Lung microvascular endothelial cell (primary cell): ENCODE data around the gene ULK4. TPM values are rescaled to one million over a fixed set of nuclear protein-coding genes. Genes with fewer than 3 reads are reported as not detected.
A peak's percentile ranks its signal among the peaks of the same experiment; 100 is the strongest.
"Not testable (repeated sequence)": the region's sequence is repeated elsewhere in the genome, so short reads cannot be mapped to it uniquely, and the experiment has no call there.

Experiments
- DNase-seq, 2 donors: peaks; one replicate each; pipeline versions ENCODE4 v3.0.0 to v3.0.0-alpha.2; 2010; ENCODE audit warnings: low read depth in 2 of 2
- total RNA-seq: library from RNA; depleted of rRNA; stranded (reverse); fragments of >200 nt; gene quantifications from 2 replicates; pipeline ENCODE4 v1.2.1, GENCODE V29; 2014

Gene ULK4
- total RNA-seq, 1 donor from 2014 or later: 6.3 TPM

- DNase-seq: no peak
Observed at GRCh38 chr3:41320953-41321641, 640.8 kb downstream of the ULK4 start.

GRCh38 chr3:41318520-41318919 lies 643.4 kb downstream of the ULK4 start:
- DNase-seq: peak in 1 of 2 donors; percentile 9

- DNase-seq: peak in 1 of 2 donors; percentile 29
Observed at GRCh38 chr3:41317718-41318117, 644.2 kb downstream of the ULK4 start.

GRCh38 chr3:41317298-41317697 lies 644.6 kb downstream of the ULK4 start:
- no peak for DNase-seq

GRCh38 chr3:41315126-41315525 lies 646.8 kb downstream of the ULK4 start:
- DNase-seq: no peak

GRCh38 chr3:41308119-41308518 lies 653.8 kb downstream of the ULK4 start:
- no peak for DNase-seq

- DNase-seq: no peak
Observed at GRCh38 chr3:41307065-41307464, 654.8 kb downstream of the ULK4 start.

GRCh38 chr3:41304593-41304992 lies 657.3 kb downstream of the ULK4 start:
- DNase-seq: peak; percentile 64 to 74

- DNase-seq: no peak
Observed at GRCh38 chr3:41302295-41302694, 659.6 kb downstream of the ULK4 start.

- no peak for DNase-seq
Observed at GRCh38 chr3:41301548-41301947, 660.4 kb downstream of the ULK4 start.

GRCh38 chr3:41299036-41299435 lies 662.9 kb downstream of the ULK4 start:
- no peak for DNase-seq

- DNase-seq: no peak
Observed at GRCh38 chr3:41297750-41298149, 664.2 kb downstream of the ULK4 start.

- no peak for DNase-seq
Observed at GRCh38 chr3:41296556-41296955, 665.3 kb downstream of the ULK4 start.

- DNase-seq: no peak
Observed at GRCh38 chr3:41295740-41296139, 666.2 kb downstream of the ULK4 start.

GRCh38 chr3:41293169-41293681 lies 668.7 kb downstream of the ULK4 start:
- DNase-seq: no peak

GRCh38 chr3:41290736-41291135 lies 671.2 kb downstream of the ULK4 start:
- DNase-seq: peak in 1 of 2 donors; percentile 3

GRCh38 chr3:41290306-41290705 lies 671.6 kb downstream of the ULK4 start:
- DNase-seq: no peak

- DNase-seq: no peak
Observed at GRCh38 chr3:41288785-41289184, 673.1 kb downstream of the ULK4 start.

- DNase-seq: no peak
Observed at GRCh38 chr3:41286305-41286704, 675.6 kb downstream of the ULK4 start.

GRCh38 chr3:41284934-41285333 lies 677.0 kb downstream of the ULK4 start:
- not testable (repeated sequence) for DNase-seq

GRCh38 chr3:41277790-41278465 lies 684.0 kb downstream of the ULK4 start:
- DNase-seq: no peak

GRCh38 chr3:41276191-41276590 lies 685.7 kb downstream of the ULK4 start:
- DNase-seq: no peak
